GM20431 (cell line): Measurements from ENCODE around the gene PDZRN3.

Source experiments
- in situ Hi-C: fragments of 300-500 bp; cut with MseI, MboI; formaldehyde crosslinking; loops from one replicate; pipeline ENCODE4 v1.15.0; 2020; ENCODE audit warnings: low sequenced_read_pairs; ENCODE audit not compliant: unreplicated experiment

The PDZRN3 gene

GRCh38 chr3:73380735-73381532 is 243.8 kb downstream of the PDZRN3 start:
- in situ Hi-C loops, result no loop called here

GRCh38 chr3:73379465-73379864 is 245.3 kb downstream of the PDZRN3 start:
- in situ Hi-C loops, result no loop called here

- in situ Hi-C loops, result no loop called here
Observed at GRCh38 chr3:73378207-73378606, 246.5 kb downstream of the PDZRN3 start.

GRCh38 chr3:73365756-73366397 is 258.9 kb downstream of the PDZRN3 start:
- in situ Hi-C loops, result no loop called here

GRCh38 chr3:73364517-73364916 is 260.2 kb downstream of the PDZRN3 start:
- in situ Hi-C loops, result no loop called here

GRCh38 chr3:73363093-73363492 is 261.6 kb downstream of the PDZRN3 start:
- in situ Hi-C loops, result no loop called here

GRCh38 chr3:73361591-73361990 is 263.1 kb downstream of the PDZRN3 start:
- in situ Hi-C loops, result no loop called here

- in situ Hi-C loops, result no loop called here
Observed at GRCh38 chr3:73353649-73354217, 271.0 kb downstream of the PDZRN3 start.

- in situ Hi-C loops, result no loop called here
Observed at GRCh38 chr3:73352841-73353645, 271.7 kb downstream of the PDZRN3 start.

GRCh38 chr3:73351423-73352071 is 273.2 kb downstream of the PDZRN3 start:
- in situ Hi-C loops, result no loop called here

GRCh38 chr3:73350996-73351395 is 273.7 kb downstream of the PDZRN3 start:
- in situ Hi-C loops, result no loop called here

- in situ Hi-C loops, result no loop called here
Observed at GRCh38 chr3:73349657-73350056, 275.1 kb downstream of the PDZRN3 start.

- in situ Hi-C loops, result no loop called here
Observed at GRCh38 chr3:73342077-73342476, 282.7 kb downstream of the PDZRN3 start.

- in situ Hi-C loops, result no loop called here
Observed at GRCh38 chr3:73341272-73341935, 283.3 kb downstream of the PDZRN3 start.

GRCh38 chr3:73332558-73332957 is 292.2 kb downstream of the PDZRN3 start:
- in situ Hi-C loops, result no loop called here
